GM12878 (cell line): ENCODE data around the gene ANTXR1. TPM values are rescaled to one million over a fixed set of nuclear protein-coding genes. Genes with fewer than 3 reads are reported as not detected.

ENCODE experiments used
- ATAC-seq: fragments of 200-7000 bp; cut with Tn5 transposase; 3 replicates; pipeline ENCODE4 v1.9.1; 2020; ENCODE audit warnings: mild to moderate bottlenecking, moderate library complexity
- BruUV-seq: library from RNA; stranded (reverse); fragments of 400-500 nt; replicated peaks from 2 replicates; lab custom pipeline; 2021; lab: Mats Ljungman, UMichigan
- CTCF ChIA-PET: fragments of 300-600 bp; sonication (Branson Sonifier 250); formaldehyde crosslinking; extraction: SDS; loops from one replicate; lab custom pipeline; 2021; ENCODE audit warnings: inconsistent platforms; lab: Yijun Ruan, JAX
- POLR2A ChIA-PET: fragments of 350-600 bp; formaldehyde crosslinking; extraction: SDS; loops from one replicate; lab custom pipeline; 2021; ENCODE audit warnings: inconsistent platforms; lab: Charles Lee
- RAD21 ChIA-PET: fragments of 300-600 bp; sonication (Branson Sonifier 250); formaldehyde crosslinking; loops from one replicate; lab custom pipeline; 2023; ENCODE audit warnings: antibody characterized with exemption; ENCODE audit not compliant: unreplicated experiment; lab: Charles Lee
- SMC1A ChIA-PET: fragments of 300-600 bp; sonication (Branson Sonifier 250); formaldehyde crosslinking; loops from one replicate; lab custom pipeline; 2023; ENCODE audit not compliant: unreplicated experiment, uncharacterized antibody; lab: Charles Lee
- DNase-seq: peaks from one replicate; pipeline ENCODE4 v3.0.0-alpha.2; 2011; ENCODE audit warnings: low read depth, low spot score
- FAIRE-seq: peaks from 3 replicates; lab custom pipeline; 2011; peaks lifted over from hg19 to GRCh38; lab: Jason Lieb, UNC
- H2AFZ ChIP-seq: 2 replicates; pipeline ENCODE4 v1.6.0; 2011; ENCODE audit warnings: low read depth, low read length, control low read depth; ENCODE audit not compliant: control insufficient read depth
- H3K27ac ChIP-seq: 2 replicates; pipeline ENCODE4 v1.5.1; 2011; ENCODE audit warnings: control low read depth; ENCODE audit not compliant: control insufficient read depth, insufficient read depth
- H3K27me3 ChIP-seq, 2 experiments: replicated peaks in 1 of 2; 2 replicates each; pipeline versions ENCODE4 v1.6.0 to v1.6.1; 2011; ENCODE audit warnings: low read length in 1 of 2; ENCODE audit not compliant: control insufficient read depth in 2 of 2, insufficient read depth in 2 of 2
- H3K36me3 ChIP-seq, 2 experiments: 2 replicates each; pipeline ENCODE4 v1.5.1; 2011; ENCODE audit warnings: low read length in 1 of 2; ENCODE audit not compliant: control insufficient read depth in 2 of 2, insufficient read depth in 2 of 2
- H3K4me1 ChIP-seq: 2 replicates; pipeline ENCODE4 v1.6.1; 2011; ENCODE audit warnings: mild to moderate bottlenecking, low read length, moderate library complexity, mixed read lengths; ENCODE audit not compliant: control insufficient read depth, insufficient read depth
- H3K4me2 ChIP-seq: 2 replicates; pipeline ENCODE4 v1.6.0; 2011; ENCODE audit warnings: control low read depth; ENCODE audit not compliant: control insufficient read depth, insufficient read depth
- H3K4me3 ChIP-seq: fragments of 200-600 bp; sonication (generic); 2 replicates; pipeline ENCODE4 v1.5.1; 2016
- H3K79me2 ChIP-seq: 2 replicates; pipeline ENCODE4 v1.6.0; 2011; ENCODE audit warnings: low read length; ENCODE audit not compliant: control insufficient read depth, insufficient read depth
- H3K9ac ChIP-seq: 2 replicates; pipeline ENCODE4 v1.8.0; 2011; ENCODE audit warnings: low read length, control low read depth, mixed read lengths; ENCODE audit not compliant: control insufficient read depth, insufficient read depth
- H3K9me3 ChIP-seq: replicated peaks from 3 replicates; pipeline ENCODE4 v1.5.1; 2011; ENCODE audit warnings: mild to moderate bottlenecking, low read length; ENCODE audit not compliant: control insufficient read depth, insufficient read depth
- H4K20me1 ChIP-seq: 2 replicates; pipeline ENCODE4 v1.6.0; 2011; ENCODE audit not compliant: control insufficient read depth, insufficient read depth
- EGR1 ChIP-seq, 2 experiments: IDR thresholded peaks; 1 replicate in 1 of 2; 2 replicates in 1 of 2; pipeline ENCODE4 v1.6.1; 2011 to 2012; ENCODE audit warnings: low read depth in 2 of 2, low read length in 2 of 2, borderline replicate concordance in 1 of 2, mild to moderate bottlenecking in 1 of 2, moderate library complexity in 1 of 2
- ETV6 ChIP-seq, 2 experiments: fragments of 450-650 bp in 1 of 2; IDR thresholded peaks in 1 of 2; conservative IDR thresholded peaks in 1 of 2; 2 replicates each; pipeline ENCODE4 v1.6.1; 2014; ENCODE audit warnings: antibody characterized with exemption in 1 of 2, borderline replicate concordance in 1 of 2, low read depth in 1 of 2, mild to moderate bottlenecking in 1 of 2, moderate library complexity in 1 of 2
- KAT2A ChIP-seq: conservative IDR thresholded peaks from 2 replicates; pipeline ENCODE4 v1.6.1; 2011; ENCODE audit warnings: low read depth, low read length; ENCODE audit not compliant: control insufficient read depth
- MEF2A ChIP-seq: IDR thresholded peaks from 2 replicates; pipeline ENCODE4 v1.6.1; 2011; ENCODE audit warnings: low read depth, mild to moderate bottlenecking, low read length, moderate library complexity; ENCODE audit not compliant: insufficient read depth
- MYB ChIP-seq: fragments of 150-350 bp; IDR thresholded peaks from 2 replicates; pipeline ENCODE4 v1.6.1; 2014; ENCODE audit warnings: mild to moderate bottlenecking, low read depth, low read length, borderline replicate concordance
- RB1 ChIP-seq: fragments of 450-650 bp; formaldehyde crosslinking; IDR thresholded peaks from 2 replicates; pipeline ENCODE4 v1.6.1; 2017; ENCODE audit warnings: mild to moderate bottlenecking, borderline replicate concordance
- SMARCA5 ChIP-seq: fragments of 450-650 bp; IDR thresholded peaks from 2 replicates; pipeline ENCODE4 v1.6.1; 2017; ENCODE audit warnings: mild to moderate bottlenecking
- SREBF2 ChIP-seq: IDR thresholded peaks from 2 replicates; pipeline ENCODE4 v1.6.1; 2012; ENCODE audit warnings: mild to moderate bottlenecking, low read length
- SUPT20H ChIP-seq: IDR thresholded peaks from 2 replicates; pipeline ENCODE4 v1.6.1; 2011; ENCODE audit warnings: low read depth, mild to moderate bottlenecking, low read length, moderate library complexity, borderline replicate concordance; ENCODE audit not compliant: control insufficient read depth
- TCF7 ChIP-seq: IDR thresholded peaks from 2 replicates; pipeline ENCODE4 v1.6.1; 2014; ENCODE audit warnings: antibody characterized with exemption, borderline replicate concordance
- ZBED1 ChIP-seq: IDR thresholded peaks from 2 replicates; pipeline ENCODE4 v1.6.1; 2016; ENCODE audit warnings: borderline replicate concordance
- ZNF217 ChIP-seq: fragments of 450-650 bp; IDR thresholded peaks from 2 replicates; pipeline ENCODE4 v1.6.1; 2017; ENCODE audit warnings: antibody characterized with exemption, mild to moderate bottlenecking
- WGBS: methylation state at CpG from one replicate; pipeline ENCODE4 v1.1.6; 2016; ENCODE audit warnings: low lambda C conversion rate; ENCODE audit not compliant: insufficient replicate concordance, insufficient coverage; ENCODE audit errors: missing lambda C conversion rate; 5-methylcytosine and 5-hydroxymethylcytosine counted together
- in situ Hi-C: fragments of 300-500 bp; cut with MboI; formaldehyde crosslinking; loops from 9 replicates; pipeline ENCODE4 v1.14.3; 2018; ENCODE audit warnings: mixed read lengths
- intact Hi-C: fragments of 100-400 bp; cut with micrococcal nuclease; formaldehyde crosslinking; loops from one replicate; pipeline ENCODE4 v1.14.2; 2022; ENCODE audit not compliant: unreplicated experiment
- polyA plus RNA-seq, 11 experiments: library from polyadenylated mRNA; depleted of rRNA in 4 of 11; unstranded in 6 of 11; stranded (reverse) in 5 of 11; fragments of >200 nt; fragmentation: Nextera tagmentation in 4 of 11; fragmentation: Illumina TruSeq in 1 of 11; extraction: Ambion mirVana in 4 of 11; extraction: Trizol in 1 of 11; gene quantifications; 1 replicate in 1 of 11; 2 replicates in 10 of 11; pipeline versions ENCODE4 v1.2.1 to v1.2.3, GENCODE V29; 2011 to 2016; ENCODE audit warnings: inconsistent platforms in 2 of 11, missing spikeins in 2 of 11, low read depth in 1 of 11
- total RNA-seq, 4 experiments: library from RNA; depleted of rRNA in 3 of 4; stranded (reverse); fragments of >200 nt in 3 of 4; fragmentation: Illumina TruSeq in 1 of 4; extraction: Trizol in 1 of 4; gene quantifications; 2 replicates each; pipeline versions ENCODE4 v1.2.1 to v1.2.3, GENCODE V29; 2013 to 2021
- TF ChIP-seq, protein P1 (sequence below): fragments of 450-650 bp; IDR thresholded peaks from 2 replicates; pipeline ENCODE4 v1.6.1; 2017; ENCODE audit warnings: mild to moderate bottlenecking, moderate library complexity

ANTXR1 gene
- total and polyA plus RNA-seq, 10 of the 15 experiments (the other 5 are each of a cell fraction or from before 2014, with no cell fraction given): 0.09 to 0.26 TPM; not detected in 8

DNA sequence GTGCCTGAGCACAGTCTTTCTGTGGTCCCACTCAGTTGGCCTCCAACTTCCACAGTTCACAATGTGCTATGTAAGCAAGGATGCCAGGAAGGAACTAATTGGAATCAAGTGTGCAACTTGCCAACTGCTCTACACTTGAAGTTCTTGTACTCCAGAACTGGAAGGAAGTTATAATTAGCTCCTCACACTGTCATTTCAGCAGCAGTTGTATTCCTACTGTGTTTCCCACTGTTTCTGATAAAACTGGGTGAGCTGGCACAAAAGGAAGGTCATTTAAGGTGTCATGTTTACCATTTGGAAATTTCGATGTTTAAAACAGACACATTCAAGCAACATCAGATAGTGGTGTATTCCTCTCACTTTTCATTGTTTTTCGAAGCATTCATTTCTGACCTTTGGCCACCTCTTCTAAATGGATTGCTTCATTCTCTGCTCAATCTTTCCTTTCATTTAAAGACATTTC, 84.2 kb downstream of the ANTXR1 start (continued):
- TF ChIP-seq, protein P1, sequence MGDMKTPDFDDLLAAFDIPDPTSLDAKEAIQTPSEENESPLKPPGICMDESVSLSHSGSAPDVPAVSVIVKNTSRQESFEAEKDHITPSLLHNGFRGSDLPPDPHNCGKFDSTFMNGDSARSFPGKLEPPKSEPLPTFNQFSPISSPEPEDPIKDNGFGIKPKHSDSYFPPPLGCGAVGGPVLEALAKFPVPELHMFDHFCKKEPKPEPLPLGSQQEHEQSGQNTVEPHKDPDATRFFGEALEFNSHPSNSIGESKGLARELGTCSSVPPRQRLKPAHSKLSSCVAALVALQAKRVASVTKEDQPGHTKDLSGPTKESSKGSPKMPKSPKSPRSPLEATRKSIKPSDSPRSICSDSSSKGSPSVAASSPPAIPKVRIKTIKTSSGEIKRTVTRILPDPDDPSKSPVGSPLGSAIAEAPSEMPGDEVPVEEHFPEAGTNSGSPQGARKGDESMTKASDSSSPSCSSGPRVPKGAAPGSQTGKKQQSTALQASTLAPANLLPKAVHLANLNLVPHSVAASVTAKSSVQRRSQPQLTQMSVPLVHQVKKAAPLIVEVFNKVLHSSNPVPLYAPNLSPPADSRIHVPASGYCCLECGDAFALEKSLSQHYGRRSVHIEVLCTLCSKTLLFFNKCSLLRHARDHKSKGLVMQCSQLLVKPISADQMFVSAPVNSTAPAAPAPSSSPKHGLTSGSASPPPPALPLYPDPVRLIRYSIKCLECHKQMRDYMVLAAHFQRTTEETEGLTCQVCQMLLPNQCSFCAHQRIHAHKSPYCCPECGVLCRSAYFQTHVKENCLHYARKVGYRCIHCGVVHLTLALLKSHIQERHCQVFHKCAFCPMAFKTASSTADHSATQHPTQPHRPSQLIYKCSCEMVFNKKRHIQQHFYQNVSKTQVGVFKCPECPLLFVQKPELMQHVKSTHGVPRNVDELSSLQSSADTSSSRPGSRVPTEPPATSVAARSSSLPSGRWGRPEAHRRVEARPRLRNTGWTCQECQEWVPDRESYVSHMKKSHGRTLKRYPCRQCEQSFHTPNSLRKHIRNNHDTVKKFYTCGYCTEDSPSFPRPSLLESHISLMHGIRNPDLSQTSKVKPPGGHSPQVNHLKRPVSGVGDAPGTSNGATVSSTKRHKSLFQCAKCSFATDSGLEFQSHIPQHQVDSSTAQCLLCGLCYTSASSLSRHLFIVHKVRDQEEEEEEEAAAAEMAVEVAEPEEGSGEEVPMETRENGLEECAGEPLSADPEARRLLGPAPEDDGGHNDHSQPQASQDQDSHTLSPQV: no peak
- no peak for TF ChIP-seq ZBED1
- no peak for TF ChIP-seq ZNF217

- in situ Hi-C loops: no loop called here
- H3K9me3 ChIP-seq: no peaks in the 10 kb centered on the region
- no peaks in the 10 kb centered on the region for H3K36me3 ChIP-seq
- DNase-seq: no peak
- no peak overlapping the region for H3K4me2 ChIP-seq
- ChIA-PET RAD21 (no interaction called here), SMC1A (no interaction called here), POLR2A (interaction anchor here (0.6 to 0.7 kb wide), 2 partner anchors 17 to 40 kb away, joined by 3 read pairs; no protein-coding TSS in a partner anchor), CTCF (no interaction called here)
- H3K27me3 ChIP-seq: no peaks in the 10 kb centered on the region; a peak in 2 of 4 replicates
- no peak overlapping the region for H3K4me3 ChIP-seq
- ATAC-seq: no peak
- no peaks in the 10 kb centered on the region for H3K79me2 ChIP-seq
- no peak overlapping the region for H2AFZ ChIP-seq
- H3K9ac ChIP-seq: no peak overlapping the region
- no peaks in the 10 kb centered on the region for H4K20me1 ChIP-seq
- WGBS: 14% methylated on average over 2 of the region's 2 CpGs
- FAIRE-seq: no peak
- no TSS peak for BruUV-seq
- intact Hi-C loops: no loop called here
- H3K4me1 ChIP-seq: no peaks in the 10 kb centered on the region
- H3K27ac ChIP-seq: no peak overlapping the region
- TF ChIP-seq RB1: no peak
- no peak for TF ChIP-seq KAT2A
- TF ChIP-seq MEF2A: no peak
- TF ChIP-seq, protein P1: no peak
- no peak for TF ChIP-seq ZBED1
- TF ChIP-seq TCF7: no peak
- no peak for TF ChIP-seq SMARCA5
- no peak for TF ChIP-seq EGR1 (IDR thresholded peaks at IDR 0.05; ENCODE audit: borderline replicate concordance in 1 of 2, low read depth in 2 of 2, low read length in 2 of 2)
- TF ChIP-seq MYB: no peak
- no peak for TF ChIP-seq ETV6 (conservative IDR thresholded peaks at IDR 0.05 in 1 of 2, IDR thresholded peaks at IDR 0.05 in 1 of 2; ENCODE audit: borderline replicate concordance in 1 of 2, low read depth in 1 of 2)
- no peak for TF ChIP-seq SREBF2
- TF ChIP-seq SUPT20H: no peak
These were observed 85.1 kb downstream of the ANTXR1 start for GRCh38 chr2:69097891-69098655.
